HG02973 (cell line): ENCODE measurements around the gene SLC25A26.

Experiments
- ATAC-seq: cut with Tn5 transposase; IDR thresholded peaks from one replicate; pipeline ENCODE4 v1.9.1; 2021; ENCODE audit warnings: moderate library complexity; ENCODE audit not compliant: unreplicated experiment

The SLC25A26 gene

DNA sequence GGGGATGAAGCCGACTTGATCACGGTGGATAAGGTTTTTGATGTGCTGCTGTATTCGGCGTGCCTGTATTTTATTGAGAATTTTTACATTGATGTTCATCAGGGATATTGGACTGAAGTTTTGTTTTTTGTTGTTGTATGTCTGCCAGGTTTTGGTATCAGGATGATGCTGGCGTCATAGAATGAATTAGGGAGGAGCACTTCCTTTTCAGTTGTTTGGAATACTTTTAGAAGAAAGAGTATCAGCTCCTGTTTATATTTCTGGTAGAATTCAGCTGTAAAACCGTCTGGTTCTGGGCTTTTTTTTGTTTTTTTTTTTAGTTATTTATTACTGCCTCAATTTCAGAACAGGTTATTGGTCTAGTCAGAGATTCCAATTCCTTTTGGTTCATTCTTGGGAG is 93.7 kb downstream of the SLC25A26 start:
- ATAC-seq, result no peak

DNA sequence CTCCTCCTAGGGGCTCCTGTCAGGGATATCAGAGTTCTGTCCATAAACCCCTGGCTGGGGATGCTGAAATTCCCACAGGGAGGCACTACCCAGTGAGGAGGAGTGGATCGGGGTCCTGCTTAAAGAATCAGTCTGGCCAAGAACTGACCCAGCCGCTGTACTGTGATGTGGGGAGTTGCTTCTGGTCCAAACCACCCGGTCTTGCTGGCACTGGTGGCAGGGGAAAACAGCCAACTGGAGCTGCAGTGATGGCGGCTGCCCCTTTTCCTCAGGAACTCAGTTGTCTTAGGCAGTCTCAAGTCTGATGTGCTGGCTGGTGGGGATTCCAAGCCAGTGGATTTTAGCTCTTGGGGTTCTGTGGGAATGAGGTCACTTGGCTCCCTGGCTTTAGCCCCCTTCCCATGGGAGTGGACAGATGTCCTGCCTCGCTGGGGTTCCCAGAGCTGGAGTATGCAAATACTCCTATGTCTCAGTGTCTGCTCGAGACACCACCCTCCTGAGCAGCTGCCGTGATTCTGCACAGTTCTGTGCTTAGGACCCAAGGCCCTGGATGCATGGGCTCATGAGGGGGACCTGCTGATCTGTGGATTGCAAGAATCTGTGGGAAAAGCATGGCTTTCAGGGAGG is 97.1 kb downstream of the SLC25A26 start:
- no peak for ATAC-seq

DNA sequence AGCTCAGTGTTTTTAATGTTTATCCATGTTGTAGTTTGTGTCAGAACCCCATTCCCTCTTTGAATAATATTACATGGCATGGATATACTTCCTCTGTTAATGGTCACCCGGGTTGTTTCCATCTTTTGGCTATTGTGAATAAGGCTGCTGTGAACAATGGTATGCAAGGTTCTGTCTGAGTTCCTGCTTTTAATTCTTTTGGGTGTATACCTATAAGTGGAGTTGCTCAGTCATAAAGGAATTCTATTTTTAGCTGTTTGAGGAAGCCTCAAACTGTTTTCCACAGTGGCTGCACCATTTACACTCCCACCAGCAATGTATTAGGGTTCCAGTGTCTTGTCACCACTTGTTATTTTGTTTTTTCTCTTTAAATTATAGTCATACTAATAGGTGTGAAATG is 99.6 kb downstream of the SLC25A26 start:
- peak; percentile 58 for ATAC-seq

DNA sequence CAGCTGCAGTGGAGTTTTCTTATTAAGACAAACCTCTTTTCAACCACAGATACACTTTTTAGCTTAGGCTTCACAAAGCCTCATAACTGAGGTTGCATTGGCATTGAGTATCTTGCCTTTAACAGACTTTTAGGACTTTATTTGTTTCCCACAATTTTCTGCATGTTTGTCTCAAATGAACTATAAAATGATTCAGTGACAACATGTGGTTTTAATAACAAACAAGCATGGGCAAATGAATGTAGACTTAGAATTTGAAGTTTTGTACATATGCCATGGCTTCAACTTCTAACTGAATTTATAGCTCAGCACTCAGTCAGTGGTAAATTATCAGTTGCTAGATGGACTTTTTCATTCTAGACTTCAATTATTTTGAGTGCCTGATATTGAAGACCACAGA is 101.6 kb downstream of the SLC25A26 start:
- ATAC-seq, result no peak

DNA sequence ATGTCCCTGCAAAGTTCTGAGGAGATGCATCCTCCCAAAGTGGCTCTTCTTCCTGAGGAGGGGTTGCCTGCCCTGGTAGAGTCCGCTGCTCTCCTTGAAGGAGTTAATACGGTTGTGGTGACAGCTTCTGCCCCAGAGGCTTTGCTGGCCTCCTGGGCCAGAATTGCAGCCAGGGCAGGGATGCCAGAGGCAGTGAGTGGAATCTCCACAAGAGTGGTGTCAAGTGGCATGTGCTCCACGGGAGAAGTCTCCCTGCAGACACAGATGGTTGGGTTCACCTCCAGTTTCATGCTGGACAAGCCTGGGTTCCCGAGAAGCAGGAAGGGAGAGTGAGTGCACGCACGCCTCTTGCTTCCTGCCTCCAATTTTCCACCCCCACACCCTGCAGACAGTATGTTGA is 105.5 kb downstream of the SLC25A26 start:
- no peak for ATAC-seq

DNA sequence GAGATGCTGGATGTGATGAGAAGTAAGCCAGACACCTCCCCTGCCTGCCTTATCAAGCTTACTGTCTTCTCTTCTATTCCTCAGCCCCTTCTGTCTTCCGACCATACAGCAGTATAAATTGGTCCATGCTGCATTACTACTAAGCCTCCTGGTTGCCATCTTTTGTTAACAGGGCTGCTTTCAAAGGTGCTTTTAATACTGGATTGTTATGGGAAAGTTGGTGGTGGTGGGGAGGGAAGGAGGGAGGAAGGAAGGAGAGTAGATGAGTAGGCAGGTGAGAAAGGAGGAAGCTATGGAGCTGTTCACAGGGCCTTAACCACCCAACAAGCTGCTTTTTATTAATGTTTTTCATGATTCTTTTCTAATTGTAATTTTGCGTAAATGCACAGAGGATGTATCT is 114.9 kb downstream of the SLC25A26 start:
- ATAC-seq, result no peak

DNA sequence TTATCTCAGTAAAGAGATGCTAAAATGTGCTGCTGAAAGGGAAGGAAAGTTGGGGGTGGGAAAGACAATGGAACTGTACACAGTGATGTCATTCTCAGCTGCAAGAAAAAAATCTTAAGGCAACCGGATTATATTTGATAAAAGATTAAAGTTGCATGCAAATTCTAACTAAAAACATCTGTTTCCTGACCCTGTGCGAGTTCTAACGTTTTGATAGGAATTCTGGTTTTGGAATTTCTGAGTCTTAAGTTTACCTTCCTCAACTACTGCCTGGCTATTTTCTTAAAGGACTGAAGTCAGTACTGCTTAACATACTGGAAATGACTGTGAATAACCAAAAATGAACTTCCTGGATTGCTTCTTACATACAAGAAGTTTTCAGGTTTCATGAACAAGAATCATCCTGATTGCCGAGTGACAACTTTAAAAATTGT is 115.5 kb downstream of the SLC25A26 start:
- no peak for ATAC-seq

DNA sequence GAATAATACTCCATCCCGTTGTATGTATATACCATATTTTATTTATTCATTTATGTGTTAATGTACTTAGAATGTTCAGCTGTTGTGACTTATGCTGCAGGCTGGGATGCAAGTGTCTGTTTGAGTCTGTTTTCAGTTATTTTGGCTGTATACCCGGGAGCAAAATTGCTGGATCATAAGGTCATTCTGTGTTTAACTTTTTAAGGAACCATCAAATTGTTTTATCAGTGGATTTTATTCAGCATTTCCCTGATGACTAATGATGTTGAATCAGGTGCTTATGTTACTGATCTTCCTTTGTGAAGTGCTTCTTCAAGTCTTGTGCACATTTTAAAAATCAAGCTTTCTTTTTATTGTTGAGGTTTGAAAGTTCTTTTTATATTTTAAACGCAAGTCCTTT is 118.1 kb downstream of the SLC25A26 start:
- no peak for ATAC-seq

DNA sequence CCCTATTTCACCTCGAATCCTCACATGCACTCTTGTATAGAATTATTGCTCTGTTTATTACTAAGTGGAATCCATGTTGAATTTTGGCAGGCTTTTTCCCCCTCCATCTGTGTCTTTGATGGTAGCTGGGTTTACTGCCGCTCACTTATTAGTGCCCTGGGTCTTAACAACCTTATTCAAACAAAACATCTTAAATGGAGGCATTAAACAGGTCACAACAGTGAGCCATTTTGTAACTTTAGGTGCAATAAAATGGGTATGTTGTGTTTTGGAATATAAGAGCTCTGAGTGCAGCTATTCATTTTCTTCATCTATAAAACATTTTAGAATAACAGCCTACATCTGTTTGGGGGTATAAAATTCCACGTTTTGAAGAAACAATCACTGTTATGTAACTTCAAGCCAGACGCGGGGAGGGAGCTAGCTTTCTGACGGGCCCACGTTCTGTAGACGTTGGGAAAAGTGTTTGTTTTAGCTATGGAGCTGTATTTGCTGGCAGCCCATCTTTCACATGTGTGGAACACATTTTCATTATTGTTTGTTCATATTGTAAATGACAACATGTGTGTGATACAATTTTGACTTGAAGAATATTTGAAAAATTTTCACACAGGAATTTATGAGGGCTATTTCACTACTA is 122.0 kb downstream of the SLC25A26 start:
- no peak for ATAC-seq

DNA sequence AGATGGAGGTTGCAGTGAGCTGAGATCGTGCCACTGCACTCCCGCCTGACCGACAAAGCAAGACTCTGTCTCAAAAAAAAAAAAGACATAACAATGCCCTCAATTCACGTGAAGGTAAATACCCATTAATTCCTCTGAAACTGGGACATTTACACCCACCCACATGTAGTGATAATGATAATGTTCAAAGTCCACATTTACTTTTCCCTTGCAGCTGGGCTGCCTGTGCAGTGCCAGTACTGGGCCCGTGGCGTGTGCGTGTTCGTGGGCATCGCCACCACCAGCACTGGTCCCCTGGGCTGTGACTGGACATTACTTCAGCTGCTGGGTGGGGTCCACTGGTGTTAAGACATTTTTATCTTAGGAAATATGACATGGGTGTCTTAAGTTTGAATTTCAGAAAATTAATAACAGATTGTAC is 123.6 kb downstream of the SLC25A26 start:
- ATAC-seq, result no peak

DNA sequence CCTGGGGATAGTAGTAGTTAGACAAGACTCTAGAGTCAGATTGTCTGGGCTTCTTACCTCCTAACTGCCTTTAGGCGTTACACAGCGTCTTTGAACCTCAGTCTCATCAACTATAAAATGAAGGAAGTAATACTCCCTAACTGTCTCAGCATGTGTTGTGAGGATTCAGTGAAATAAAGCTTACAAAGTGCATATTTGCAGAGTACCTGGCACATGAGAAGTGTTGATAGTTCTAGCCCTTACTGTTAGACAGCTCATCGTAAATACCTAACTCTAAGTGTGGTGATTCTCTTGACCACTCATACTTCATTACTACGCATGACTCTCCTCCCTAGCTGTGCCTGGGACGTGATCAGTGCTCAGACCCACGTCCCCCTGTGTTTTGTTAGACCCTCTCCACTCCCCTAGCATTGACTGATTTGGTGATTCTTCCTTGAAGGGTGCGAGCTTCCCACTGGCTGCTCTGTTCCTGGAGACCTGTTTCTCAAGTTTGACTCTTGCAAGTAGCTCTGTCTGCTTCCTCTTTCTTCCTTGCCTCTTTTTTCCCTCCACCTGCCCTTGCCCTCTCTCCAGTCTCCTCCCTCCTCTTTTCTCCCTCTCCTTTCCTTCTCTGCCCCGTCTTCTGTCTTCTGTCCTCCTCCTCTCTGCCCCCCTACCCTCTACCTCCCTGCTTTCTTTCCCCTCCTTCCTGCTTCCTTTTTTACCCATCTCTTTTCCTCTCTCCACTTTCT is 124.2 kb downstream of the SLC25A26 start:
- no peak for ATAC-seq

DNA sequence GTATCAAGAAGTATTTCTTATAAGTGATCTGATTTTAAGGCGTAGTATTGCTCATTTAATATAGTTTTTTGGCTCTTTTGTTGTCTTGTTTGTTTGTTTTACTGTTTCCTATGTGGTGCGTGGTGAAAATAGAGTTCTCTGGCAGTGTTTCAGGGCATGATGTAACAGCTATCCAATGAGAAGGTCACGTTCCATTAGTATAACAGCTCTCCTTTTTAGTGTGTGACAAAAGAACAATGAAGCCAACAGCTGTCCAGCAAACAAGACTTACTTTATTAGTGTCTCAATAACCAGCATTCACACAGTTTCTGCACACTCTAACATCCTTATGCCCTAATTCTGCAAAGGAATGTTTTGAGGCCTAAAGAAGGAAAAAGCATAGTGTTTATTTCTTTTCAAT is 127.9 kb downstream of the SLC25A26 start:
- ATAC-seq, result no peak

DNA sequence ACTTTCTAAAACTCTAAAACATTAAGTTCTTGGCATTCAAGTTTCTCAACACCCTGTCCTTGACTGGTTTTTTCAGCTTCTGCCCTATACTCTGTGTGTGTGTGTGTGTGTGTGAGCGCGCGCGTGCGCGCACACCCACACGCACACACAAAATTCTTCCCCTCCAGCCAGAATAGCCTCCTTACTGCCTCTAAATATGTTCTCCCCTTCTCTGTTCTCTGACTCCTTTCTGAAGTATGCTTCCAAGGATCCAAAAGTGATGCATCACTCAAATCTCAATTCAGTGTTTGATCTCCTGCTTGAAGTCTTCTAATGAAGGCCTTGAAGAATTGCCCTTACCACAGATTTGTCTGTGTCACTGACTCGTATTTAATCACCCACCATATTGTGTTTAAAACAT is 129.8 kb downstream of the SLC25A26 start:
- ATAC-seq, result no peak

DNA sequence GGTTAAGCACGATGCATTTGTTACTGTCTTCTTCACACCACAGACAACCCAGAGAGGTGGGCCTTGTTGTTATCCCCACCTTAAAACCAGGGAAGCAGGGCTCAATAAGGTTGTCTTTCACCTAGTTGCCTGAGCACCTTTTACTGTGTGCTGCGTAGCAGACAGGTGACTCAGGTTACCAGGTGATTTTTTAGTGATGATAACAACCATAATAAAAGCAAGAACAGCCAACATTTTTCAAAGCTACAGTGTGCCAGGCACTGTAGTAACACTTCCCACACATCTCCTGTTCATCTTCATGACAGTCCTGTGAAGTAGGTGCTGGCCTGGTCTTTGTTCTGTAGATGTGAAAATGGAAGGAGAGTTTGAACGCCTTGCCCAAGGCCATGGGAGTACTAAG is 132.2 kb downstream of the SLC25A26 start:
- no peak for ATAC-seq

DNA sequence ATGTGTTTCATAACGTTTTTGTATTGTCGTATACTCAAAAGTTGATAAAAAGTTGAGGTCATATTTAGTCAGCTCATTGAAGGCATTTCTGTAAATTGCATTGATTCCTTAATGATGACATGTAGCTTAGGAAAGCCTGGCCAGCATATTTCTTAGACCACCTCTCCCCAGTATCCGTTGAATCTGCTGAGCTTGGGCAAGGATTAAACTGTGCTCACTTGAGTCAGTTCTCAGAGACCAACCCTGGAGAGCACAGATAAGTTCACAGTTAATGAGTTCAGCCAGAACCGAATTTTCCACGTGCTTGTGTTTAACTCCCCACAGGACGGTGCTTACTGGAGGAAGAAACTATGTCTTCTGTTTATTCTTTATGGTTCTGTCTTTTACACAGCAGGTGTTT is 132.7 kb downstream of the SLC25A26 start:
- ATAC-seq, result no peak

DNA sequence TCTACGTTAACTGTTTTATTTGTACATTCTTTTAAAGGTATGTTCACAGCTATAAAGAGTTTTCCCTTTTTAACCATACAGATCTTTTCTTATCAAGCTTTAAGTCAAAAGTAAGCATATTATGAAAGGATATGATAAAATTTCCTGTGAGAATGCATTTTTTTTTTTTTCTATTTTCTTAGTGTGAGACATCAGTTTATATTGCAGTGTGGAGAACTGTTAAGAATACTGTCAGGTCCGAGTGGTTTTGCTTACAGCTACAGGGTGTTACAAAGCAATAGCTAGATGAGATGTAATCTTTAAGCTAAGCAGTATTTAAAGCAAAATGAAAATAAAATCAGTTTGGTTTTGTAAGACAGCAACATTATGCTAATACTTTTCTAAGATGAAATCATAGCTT is 133.2 kb downstream of the SLC25A26 start:
- no peak for ATAC-seq

DNA sequence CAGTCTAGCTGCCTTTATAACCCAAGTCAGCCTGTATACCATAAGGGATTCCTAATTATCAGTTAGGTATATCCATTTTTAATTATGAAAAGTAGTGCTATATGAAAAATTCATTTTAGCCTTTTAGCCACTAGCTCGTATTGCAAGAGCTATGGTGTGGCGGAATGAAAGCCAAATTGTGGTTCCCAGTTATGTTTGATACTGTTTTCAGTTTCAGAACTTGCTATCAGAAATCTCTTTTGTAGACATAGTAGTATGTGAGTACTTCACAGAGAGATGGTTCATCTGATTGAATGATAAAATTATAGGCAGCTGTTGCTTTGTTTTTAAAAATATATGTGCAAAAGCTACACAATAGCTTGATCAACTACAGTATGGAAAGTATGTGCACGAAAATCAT is 134.6 kb downstream of the SLC25A26 start:
- no peak for ATAC-seq

DNA sequence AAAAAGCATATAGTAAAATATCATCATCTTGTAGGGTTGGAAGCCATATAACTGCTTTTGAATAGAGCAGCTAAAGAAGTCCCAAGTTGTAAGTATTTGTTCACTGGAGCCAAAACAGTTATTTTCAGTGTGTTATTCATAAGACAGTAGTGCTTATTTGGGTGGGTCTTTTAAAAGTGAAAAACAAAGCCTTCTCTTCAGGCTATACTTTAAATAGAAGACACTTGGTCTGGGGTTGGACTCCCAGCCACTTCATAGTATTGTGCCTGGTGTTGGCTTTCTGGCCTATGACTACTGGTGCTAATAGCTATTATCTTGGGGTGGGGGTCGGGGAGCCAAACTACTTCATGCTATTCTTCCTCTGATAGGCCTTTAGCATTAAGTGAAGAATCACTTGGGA is 135.2 kb downstream of the SLC25A26 start:
- ATAC-seq, result no peak

DNA sequence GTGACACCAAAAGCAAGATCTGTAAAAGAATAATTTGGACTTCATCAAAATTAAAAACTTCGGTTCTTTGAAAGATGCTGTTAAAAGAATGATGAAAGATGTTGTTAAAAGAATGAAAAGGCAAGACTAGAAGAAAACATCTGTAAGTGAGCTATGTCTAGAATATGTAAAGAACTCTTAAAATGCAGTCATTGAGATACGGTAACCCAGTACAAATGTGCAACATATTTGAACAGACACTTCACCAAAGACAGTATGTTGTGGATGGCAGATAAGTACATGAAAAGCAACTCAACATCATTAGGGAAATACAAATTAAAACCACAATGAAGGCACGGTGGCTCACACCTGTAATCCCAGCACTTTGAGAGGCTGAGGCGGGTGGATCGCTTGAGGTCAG is 140.6 kb downstream of the SLC25A26 start:
- no peak for ATAC-seq

DNA sequence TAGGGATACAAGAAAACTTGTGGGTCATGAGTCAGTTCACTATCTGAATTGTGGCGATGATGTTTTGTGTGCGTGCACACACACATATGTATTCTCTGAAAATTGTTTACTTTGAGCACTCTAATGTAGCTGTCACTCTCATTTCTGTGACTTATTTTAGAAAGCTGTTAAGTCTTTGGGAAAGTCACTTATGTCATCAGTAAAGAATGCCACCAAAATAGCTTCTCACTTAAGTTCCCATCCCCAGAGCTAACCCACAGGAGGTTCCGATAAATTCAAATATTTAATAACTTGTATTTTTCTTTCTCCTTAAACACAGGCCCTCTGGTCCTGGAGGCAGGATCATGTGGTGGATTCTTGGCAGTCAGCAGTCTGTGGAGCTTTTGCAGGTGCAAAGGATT is 141.7 kb downstream of the SLC25A26 start:
- no peak for ATAC-seq

DNA sequence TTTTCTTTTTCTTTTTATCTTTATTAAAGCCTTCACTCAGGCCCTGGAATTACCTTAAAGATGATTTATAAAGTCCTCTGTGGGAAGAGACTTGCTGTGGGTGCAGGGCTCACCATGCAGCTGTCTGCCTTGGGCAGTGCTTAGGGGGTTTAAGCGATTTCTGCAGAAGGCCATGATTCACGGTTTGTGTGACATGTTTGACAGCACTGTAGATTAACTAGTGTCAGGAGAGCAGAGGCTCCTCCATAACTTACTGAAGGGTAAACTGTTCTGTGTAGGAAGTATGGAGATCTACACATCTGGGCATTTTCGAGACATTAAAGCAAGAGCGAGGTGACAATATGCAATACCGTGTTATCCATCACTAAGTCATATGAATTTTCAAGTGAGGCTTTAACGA is 142.3 kb downstream of the SLC25A26 start:
- no peak for ATAC-seq

DNA sequence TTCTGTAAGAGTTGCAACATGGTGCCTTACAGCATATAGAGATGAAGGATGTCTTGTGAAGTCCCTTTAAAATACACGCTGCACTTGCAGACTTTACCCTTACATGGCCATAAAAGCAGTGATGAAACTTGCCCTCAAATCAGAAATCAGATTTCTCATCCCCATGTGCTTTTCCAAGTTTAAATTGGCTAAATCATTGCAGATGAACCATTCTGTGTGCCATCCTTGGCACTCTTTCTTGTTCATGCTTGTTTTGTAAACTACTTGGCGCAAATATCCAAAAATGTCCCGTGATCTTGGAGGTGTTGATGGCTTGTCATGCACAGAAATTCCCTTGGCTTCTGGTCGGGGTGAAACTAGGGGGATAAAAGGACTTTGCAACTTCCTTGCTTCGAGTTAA is 144.3 kb downstream of the SLC25A26 start:
- no peak for ATAC-seq
